ENCODE measurements around the gene HAUS5.

Gene HAUS5

DNA sequence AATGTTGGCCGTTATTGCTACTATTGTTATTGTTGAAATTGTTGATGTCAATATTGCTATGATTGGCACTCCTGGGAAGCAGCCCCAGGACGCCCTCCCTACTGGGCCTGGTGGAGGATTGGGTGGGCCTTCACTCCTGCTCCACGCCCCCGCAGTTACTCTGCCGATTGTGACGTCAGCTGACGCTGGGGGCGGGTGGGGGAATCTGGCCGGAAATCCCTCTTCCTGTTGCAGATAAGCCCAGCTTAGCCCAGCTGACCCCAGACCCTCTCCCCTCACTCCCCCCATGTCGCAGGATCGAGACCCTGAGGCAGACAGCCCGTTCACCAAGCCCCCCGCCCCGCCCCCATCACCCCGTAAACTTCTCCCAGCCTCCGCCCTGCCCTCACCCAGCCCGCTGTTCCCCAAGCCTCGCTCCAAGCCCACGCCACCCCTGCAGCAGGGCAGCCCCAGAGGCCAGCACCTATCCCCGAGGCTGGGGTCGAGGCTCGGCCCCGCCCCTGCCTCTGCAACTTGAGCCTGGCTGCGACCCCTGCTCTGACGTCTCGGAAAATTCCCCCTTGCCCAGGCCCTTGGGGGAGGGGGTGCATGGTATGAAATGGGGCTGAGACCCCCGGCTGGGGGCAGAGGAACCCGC is 29.1 kb downstream of the HAUS5 start, which contains the start of gene ETV2:
Gene ETV2 (plus strand): TSS at position 231 of the 637 bp plus-strand sequence. CDS start 716 bp downstream, outside the sequence.
- Histone ChIP-seq H3K36me3 (peaks cover 20% of the 10 kb centered on the region), H3K4me3 (no peak within 1 kb of the TSS), H4K20me1 (no peaks in the 10 kb centered on the region), H3K4me1 (peaks cover 47% of the 10 kb centered on the region), H3K9ac (no peak within 1 kb of the TSS), H3K4me2 (peak within 1 kb of the TSS; percentile 93), H3K9me3 (no peaks in the 10 kb centered on the region), H3K27ac (no peak within 1 kb of the TSS), H3K27me3 (no peaks in the 10 kb centered on the region)
- TF ChIP-seq Cebpa-rat (IDR thresholded peaks at IDR 0.05), result no peak

DNA sequence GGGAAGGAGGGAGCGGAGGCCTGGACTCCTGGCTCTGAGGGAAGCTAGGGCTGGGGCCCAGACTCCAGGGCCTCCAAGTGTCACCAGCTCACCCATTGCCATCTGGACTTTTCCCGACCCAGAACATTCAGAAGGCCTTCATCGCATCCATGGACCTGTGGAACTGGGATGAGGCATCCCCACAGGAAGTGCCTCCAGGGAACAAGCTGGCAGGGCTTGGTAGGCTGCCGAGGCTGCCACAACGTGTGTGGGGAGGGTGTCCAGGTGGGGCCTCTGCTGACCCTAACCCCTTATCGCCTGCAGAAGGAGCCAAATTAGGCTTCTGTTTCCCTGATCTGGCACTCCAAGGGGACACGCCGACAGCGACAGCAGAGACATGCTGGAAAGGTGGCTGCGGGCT is 29.8 kb downstream of the HAUS5 start:
- no peak overlapping the region for H3K9ac ChIP-seq
- H3K36me3 ChIP-seq, result peaks cover 13% of the 10 kb centered on the region
- no peaks in the 10 kb centered on the region for H4K20me1 ChIP-seq
- no peak for TF ChIP-seq Cebpa-rat (IDR thresholded peaks at IDR 0.05)
- no peaks in the 10 kb centered on the region for H3K27me3 ChIP-seq
- peak overlapping the region; percentile 93 for H3K4me2 ChIP-seq
- H3K4me1 ChIP-seq, result peaks cover 51% of the 10 kb centered on the region
- no peak overlapping the region for H3K4me3 ChIP-seq
- no peak overlapping the region for H3K27ac ChIP-seq
- no peaks in the 10 kb centered on the region for H3K9me3 ChIP-seq

GRCh38 chr19:35642798-35643254 is 30.3 kb downstream of the HAUS5 start:
- Histone ChIP-seq H3K4me2 (peak overlapping the region; percentile 93), H4K20me1 (no peaks in the 10 kb centered on the region), H3K27ac (peak overlapping the region; percentile 89), H3K27me3 (no peaks in the 10 kb centered on the region), H3K9ac (peak overlapping the region; percentile 82), H3K4me1 (peaks cover 56% of the 10 kb centered on the region), H3K9me3 (no peaks in the 10 kb centered on the region), H3K4me3 (peak overlapping the region; percentile 73), H3K36me3 (peaks cover 8% of the 10 kb centered on the region)
- TF ChIP-seq Cebpa-rat (IDR thresholded peaks at IDR 0.05), result no peak

GRCh38 chr19:35643255-35644205 is 31.0 kb downstream of the HAUS5 start:
- H4K20me1 ChIP-seq, result peaks cover 1% of the 10 kb centered on the region; the same call in 1 of the 2 replicates
- H3K4me3 ChIP-seq, result peak overlapping the region; percentile 73
- peaks cover 56% of the 10 kb centered on the region for H3K4me1 ChIP-seq
- H3K9me3 ChIP-seq, result no peaks in the 10 kb centered on the region
- peaks cover under 1% of the 10 kb centered on the region for H3K36me3 ChIP-seq
- peak overlapping the region; percentile 93 for H3K4me2 ChIP-seq
- peak overlapping the region; percentile 82 for H3K9ac ChIP-seq
- no peaks in the 10 kb centered on the region for H3K27me3 ChIP-seq
- H3K27ac ChIP-seq, result peak overlapping the region; percentile 89
- TF ChIP-seq Cebpa-rat (IDR thresholded peaks at IDR 0.05), result no peak

DNA sequence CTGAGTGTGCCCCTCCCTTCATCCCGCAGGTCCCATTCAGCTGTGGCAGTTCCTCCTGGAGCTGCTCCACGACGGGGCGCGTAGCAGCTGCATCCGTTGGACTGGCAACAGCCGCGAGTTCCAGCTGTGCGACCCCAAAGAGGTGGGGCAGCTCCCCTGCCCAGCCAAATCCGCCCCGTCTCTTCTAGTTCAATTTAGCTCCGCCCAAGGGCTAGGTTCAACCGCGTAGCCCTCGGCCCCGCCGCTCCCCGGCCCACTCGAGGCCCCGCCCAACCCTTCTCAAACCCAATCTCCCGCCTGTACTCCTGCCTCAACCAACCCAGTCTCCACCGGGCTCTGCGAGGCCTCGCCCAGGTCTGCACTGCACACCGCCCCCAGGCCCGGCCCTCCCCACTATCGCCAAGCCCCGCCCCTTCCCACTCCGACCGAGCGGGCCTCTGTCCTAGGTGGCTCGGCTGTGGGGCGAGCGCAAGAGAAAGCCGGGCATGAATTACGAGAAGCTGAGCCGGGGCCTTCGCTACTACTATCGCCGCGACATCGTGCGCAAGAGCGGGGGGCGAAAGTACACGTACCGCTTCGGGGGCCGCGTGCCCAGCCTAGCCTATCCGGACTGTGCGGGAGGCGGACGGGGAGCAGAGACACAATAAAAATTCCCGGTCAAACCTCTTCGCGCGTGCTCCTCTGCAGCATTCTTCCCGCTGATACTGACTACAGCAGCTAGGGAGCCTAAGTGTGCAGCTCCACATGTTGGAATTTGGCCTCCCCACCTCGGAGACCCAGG is 31.9 kb downstream of the HAUS5 start:
- Histone ChIP-seq H4K20me1 (peaks cover 10% of the 10 kb centered on the region), H3K9ac (peak overlapping the region; percentile 82), H3K9me3 (no peaks in the 10 kb centered on the region), H3K4me2 (peak overlapping the region; percentile 93), H3K4me3 (peak overlapping the region; percentile 73), H3K4me1 (peaks cover 64% of the 10 kb centered on the region), H3K27me3 (no peaks in the 10 kb centered on the region), H3K36me3 (no peaks in the 10 kb centered on the region), H3K27ac (peak overlapping the region; percentile 89)
- no peak for TF ChIP-seq Cebpa-rat (IDR thresholded peaks at IDR 0.05)

GRCh38 chr19:35644987-35645679 is 32.6 kb downstream of the HAUS5 start:
- H3K27ac ChIP-seq, result peak overlapping the region; percentile 89
- no peaks in the 10 kb centered on the region for H3K27me3 ChIP-seq
- TF ChIP-seq Cebpa-rat (IDR thresholded peaks at IDR 0.05), result no peak
- peaks cover 71% of the 10 kb centered on the region for H3K4me1 ChIP-seq
- peaks cover 11% of the 10 kb centered on the region for H4K20me1 ChIP-seq
- H3K9ac ChIP-seq, result peak overlapping the region; percentile 82
- no peaks in the 10 kb centered on the region for H3K36me3 ChIP-seq
- peak overlapping the region; percentile 73 for H3K4me3 ChIP-seq
- H3K4me2 ChIP-seq, result peak overlapping the region; percentile 93
- no peaks in the 10 kb centered on the region for H3K9me3 ChIP-seq

DNA sequence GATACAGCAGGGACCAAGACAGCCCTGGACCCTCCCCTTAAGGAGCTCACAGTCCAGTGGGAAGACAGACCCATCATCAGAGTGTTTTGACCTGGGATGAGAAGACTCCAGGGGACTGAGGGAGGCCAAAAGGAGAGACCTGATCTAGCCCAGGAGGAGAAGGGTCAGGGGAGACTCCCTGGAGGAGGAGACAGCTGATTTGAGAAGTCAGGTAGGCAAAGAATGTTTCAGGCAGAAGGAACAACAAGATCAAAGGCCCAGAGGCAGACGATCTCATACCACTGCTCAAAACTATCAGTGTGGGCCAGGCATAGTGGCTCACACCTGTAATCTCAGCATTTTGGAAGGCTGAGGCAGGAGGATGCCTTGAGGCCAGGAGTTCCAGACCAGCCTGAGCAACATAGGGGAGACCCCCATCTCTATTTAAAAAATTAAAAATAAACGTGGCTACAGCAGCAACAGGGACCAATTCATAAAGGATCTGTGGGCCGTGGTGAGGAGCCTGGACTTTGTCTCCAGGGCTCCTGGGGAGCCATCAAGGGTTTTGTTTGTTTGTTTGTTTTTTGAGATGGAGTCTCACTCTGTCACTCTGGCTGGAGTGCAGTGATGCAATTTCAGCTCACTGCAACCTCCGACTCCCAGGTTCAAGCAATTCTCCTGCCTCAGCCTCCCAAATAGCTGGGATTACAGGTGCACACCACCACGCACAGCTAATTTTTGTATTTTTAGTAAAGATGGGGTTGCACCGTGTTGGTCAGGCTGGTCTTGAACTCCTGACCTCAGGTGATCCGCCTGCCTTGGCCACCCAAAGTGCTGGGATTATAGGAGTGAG is 33.4 kb downstream of the HAUS5 start:
- Histone ChIP-seq H3K9ac (no peak overlapping the region), H3K27me3 (no peaks in the 10 kb centered on the region), H4K20me1 (peaks cover 15% of the 10 kb centered on the region), H3K4me1 (peaks cover 78% of the 10 kb centered on the region), H3K4me2 (peak overlapping the region; percentile 93), H3K27ac (peak overlapping the region; percentile 44), H3K4me3 (no peak overlapping the region), H3K36me3 (peaks cover 7% of the 10 kb centered on the region), H3K9me3 (no peaks in the 10 kb centered on the region)
- TF ChIP-seq Cebpa-rat (IDR thresholded peaks at IDR 0.05), result no peak

Data from BLaER1 (cell line).